H54 (cell line): ENCODE results near the gene ADCK2.
"Not testable (repeated sequence)": the region's sequence is repeated elsewhere in the genome, so short reads cannot be mapped to it uniquely, and the experiment has no call there.

ENCODE experiments used
- DNase-seq: peaks from one replicate; pipeline ENCODE4 v3.0.0; 2011; ENCODE audit warnings: low spot score, mixed read lengths; ENCODE audit not compliant: insufficient read length
- FAIRE-seq: peaks from 3 replicates; lab custom pipeline; 2011; peaks lifted over from hg19 to GRCh38; lab: Jason Lieb, UNC
- POLR2A ChIP-seq: IDR thresholded peaks from 2 replicates; pipeline ENCODE4 v1.6.1; 2011; ENCODE audit warnings: low read depth, mild to moderate bottlenecking, low read length

The ADCK2 gene

DNA sequence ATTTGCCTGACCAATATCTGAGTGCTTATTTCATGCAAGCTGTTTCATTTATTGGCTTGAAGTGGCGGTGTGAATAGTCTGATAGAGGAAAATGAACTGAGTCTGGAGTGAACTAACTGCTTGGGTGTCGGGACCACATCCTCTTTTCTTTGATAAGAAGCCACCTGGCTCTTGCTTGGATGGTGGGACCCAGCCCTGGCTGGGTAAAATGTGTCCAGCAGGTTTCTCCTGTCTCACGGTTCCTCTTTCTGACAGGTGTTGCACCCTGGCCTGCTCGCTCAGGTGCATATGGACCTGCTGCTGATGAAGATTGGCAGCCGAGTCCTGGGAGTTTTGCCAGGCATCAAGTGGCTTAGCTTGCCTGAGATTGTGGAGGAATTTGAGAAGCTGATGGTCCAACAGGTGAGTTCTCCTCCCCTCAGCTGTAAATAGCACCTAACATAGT lies 1.6 kb downstream of the ADCK2 start:
- no peak for DNase-seq
- TF ChIP-seq POLR2A = no peak
- no peak for FAIRE-seq

DNA sequence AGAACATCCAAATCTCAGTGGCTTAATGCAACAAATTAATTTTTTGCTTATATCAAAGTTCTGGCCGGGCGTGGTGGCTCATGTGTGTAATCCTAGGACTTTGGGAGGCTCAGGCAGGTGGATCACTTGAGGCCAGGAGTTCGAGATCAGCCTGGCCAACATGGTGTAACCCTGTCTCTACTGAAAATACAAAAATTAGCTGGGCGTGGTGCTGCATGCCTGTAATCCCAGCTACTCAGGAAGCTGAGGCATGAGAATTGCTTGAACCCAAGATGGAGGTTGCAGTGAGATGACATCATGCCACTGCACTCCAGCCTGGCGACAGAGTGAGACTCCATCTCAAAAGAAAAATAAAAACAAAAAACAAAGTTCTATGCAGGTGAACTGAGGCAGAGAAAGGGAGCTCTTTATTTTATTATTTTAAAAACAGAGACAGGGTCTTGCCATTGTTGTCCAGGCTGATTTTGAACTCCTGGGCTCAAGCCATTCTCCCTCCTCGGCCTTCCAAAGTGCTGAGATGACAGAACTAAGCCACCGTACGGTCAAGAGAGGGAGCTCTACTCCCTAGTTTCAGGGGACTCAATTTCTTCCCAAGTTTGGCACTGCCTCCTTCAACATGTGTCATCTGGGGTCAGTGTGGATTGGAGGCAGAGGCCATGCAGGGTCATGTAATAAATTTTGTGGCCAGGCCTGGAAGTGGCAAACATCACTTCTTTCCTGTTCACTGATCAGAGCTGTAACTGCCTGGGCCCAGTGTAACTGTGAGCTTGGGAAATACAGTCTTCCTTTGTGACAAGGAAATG lies 2.4 kb downstream of the ADCK2 start:
- TF ChIP-seq POLR2A = no peak
- DNase-seq (peak; percentile 45), FAIRE-seq (no peak)

DNA sequence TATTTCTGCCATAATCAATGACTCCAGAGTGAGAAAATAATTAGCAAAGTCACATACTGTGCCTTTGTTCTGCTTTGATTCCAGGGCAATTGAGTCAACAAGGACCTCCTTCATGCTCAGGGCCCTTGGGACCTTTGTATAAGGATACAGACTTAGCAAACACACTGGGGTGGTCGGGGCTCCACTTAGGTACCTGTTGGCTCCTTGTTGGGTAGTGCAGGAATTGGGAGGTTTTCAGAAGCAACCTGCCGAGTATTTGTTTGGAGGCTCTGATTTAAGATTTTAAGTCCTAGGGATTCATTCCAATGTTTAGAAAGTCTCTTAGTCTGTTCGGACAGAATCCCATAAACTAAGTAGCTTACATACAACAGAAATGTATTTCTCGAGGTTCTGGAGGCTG lies 3.0 kb downstream of the ADCK2 start:
- DNase-seq = no peak
- no peak for FAIRE-seq
- TF ChIP-seq POLR2A = no peak

DNA sequence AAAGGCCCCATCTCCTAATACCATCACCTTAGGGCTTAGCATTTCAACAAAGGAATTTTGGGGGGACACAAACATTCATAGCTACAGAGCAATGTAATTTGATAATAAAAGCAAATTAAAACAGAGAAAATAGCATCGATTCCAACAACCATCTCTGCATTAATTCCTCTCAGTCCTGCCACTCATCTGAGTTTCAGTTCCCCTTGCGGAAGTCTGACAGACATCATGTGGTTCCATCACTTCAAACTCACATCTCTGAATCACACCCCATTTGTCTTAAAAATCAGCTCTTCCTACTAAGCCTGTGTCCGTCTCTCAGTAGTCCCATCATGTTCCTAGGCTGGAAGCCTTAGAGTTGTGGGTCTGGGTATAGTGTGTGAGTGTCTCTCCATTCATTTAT lies 3.6 kb downstream of the ADCK2 start:
- no peak for DNase-seq
- TF ChIP-seq POLR2A = no peak
- FAIRE-seq = no peak

DNA sequence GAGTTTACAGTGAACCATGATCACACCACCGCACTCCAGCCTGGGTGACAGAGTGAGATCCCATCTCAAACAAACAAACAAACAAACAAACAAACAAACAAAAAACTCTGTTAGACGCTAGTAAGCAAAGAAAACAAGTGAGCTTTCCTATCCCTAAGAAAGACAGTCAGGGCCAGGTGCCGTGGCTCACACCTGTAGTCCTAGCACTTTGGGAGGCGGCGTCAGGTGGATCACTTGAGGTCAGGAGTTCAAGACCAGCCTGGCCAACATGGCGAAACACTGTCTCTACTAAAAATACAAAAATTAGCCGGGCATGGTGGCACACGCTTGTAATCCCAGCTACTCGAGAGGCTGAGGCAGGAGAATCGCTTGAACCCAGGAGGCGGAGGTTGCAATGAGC lies 4.2 kb downstream of the ADCK2 start:
- not testable (repeated sequence) for DNase-seq, FAIRE-seq

DNA sequence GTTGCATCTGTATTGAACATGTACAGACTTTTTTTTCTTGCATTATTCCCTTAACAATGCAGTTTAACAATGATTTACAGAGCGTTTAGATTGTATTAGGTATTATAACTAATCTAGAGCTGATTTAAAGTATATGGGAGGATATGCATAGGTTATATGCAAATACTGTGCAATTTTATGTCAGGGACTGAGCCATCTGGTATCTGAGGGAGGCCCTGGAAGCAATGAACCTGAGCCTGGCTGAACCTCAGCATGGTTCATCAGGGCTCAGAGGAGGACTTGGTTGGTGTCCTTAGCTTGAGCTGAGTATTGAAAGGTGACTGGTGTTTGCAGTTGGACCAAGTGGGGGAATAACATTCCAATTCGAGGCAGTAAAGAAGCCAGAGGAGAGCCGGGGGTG lies 4.8 kb downstream of the ADCK2 start:
- no peak for DNase-seq
- TF ChIP-seq POLR2A = no peak
- FAIRE-seq = no peak

DNA sequence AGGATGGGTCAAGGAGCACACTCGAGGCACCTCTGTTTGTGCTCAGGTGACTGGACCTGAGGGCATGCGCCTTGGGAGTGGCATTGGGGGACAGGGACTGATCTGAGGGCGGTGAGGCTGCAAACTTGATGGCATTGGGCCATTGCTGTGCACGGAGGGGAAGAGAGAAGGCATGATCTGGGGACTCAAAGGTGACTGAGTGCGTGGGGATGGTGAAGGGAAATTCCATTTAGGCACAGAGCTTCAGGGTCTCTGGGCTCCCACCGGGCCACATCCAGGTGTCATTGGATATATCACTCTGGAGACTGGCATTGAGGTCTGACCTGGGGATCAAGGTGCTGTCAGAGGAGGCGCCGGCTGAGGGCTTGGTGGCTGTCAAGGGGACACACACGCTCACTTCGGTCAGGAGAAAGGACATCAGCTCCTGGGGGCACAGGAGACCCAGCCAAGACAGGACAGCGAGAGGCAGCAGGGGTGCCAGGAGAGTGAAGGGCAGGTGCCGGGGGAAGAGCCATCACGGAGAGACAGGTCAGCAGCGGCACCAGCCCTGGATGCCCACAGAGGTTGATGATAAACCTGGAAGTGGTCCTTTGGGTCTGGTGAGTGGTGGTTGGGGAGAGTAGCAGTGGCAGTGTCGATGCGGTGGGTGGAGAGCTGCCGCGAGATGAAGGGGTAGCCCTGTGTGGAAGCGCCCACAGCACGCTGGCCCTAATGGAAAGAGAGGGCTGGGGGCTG lies 5.5 kb downstream of the ADCK2 start:
- DNase-seq = no peak
- FAIRE-seq = no peak
- TF ChIP-seq POLR2A = no peak

DNA sequence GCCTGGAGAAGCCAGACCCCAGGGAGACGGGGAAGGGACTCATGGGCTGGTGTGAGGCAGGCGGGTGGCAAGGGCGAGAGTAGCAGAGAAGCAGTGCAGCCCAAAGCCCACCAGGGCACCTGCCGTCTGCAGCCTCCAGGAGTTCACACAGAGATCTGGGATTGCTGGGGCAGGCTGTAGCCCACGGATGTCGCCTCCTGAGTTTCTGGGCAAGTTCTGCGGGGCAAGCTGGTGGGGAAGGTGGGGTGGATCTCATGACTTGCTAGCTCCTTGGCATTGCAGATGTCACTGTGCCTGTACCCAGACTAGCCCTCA lies 6.0 kb downstream of the ADCK2 start:
- no peak for TF ChIP-seq POLR2A
- FAIRE-seq (no peak), DNase-seq (no peak)

DNA sequence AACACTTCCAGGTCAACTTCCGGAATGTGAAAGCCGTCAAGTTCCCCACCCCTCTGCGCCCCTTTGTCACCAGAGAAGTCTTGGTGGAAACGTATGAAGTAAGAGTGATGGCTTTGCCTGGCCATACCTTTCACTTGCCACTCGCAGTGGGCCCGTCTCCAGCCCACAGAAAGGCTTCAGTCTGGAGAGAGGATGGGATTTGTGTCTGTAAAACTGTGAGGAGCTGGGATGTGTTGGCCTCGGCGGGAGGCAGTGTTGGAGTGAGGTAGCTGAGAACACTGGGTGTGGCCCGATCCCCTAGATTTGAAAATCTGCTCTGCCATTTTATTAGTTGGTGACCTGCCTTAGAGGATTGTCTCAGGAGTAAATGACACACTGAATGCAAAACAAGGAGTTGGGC lies 6.4 kb downstream of the ADCK2 start:
- DNase-seq = no peak
- no peak for TF ChIP-seq POLR2A
- FAIRE-seq = no peak

DNA sequence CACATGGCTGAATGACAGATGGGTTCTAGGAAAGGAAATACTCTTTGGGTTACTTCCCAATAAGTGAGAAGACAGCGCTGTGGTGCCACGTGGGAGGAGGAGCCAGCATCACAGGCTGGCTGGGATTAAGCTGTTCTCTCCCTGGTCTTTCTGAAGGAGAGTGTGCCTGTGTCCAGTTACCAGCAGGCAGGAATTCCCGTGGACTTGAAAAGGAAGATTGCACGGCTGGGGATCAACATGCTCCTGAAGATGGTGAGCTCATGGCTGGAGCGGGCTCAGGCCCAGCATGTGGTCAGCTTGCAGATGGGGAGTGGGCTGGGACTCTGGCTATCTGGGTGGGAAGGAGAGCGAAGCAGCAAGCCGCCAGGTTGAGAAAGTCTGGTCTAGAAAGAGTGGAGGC lies 8.1 kb downstream of the ADCK2 start:
- TF ChIP-seq POLR2A = no peak
- FAIRE-seq (no peak), DNase-seq (no peak)

DNA sequence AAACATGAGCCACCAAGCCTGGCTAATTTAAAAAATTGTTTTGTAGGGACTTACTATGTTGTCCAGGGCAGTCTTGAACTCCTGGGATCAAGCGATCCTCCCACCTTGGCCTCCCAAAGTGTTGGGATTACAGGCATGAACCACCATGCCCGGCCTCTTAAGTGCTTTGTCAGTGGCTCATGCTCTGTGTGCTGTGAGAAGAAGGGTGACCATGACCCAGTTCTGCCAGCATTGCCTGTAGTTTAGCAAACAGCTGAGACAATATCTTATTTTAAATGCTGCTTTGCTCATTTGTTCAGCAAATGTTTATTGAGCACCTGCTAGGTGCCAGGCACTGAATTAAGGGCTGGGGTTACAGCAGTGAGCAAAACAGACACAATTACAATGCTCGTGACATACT lies 9.0 kb downstream of the ADCK2 start:
- FAIRE-seq = no peak
- no peak for TF ChIP-seq POLR2A
- no peak for DNase-seq

DNA sequence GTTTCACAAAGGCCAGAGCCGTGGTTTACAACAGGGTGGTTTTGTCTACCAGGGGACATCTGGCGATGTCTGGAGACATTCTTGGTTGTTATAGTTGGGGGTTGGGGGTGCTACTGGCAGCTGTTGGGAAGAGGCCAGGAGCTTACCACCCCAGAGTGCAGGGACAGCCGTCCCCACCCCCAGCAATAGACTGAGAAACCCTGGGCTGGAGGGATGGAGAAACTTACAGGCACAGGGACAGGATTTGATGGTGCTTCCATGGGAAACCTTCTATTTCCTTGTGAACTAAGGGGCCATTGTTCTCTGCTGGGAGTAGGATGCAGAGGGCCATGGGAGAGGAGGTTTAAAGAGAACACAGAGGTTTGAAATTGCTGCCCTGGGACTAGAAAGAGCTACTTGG lies 10.9 kb downstream of the ADCK2 start:
- no peak for DNase-seq
- no peak for FAIRE-seq
- no peak for TF ChIP-seq POLR2A

DNA sequence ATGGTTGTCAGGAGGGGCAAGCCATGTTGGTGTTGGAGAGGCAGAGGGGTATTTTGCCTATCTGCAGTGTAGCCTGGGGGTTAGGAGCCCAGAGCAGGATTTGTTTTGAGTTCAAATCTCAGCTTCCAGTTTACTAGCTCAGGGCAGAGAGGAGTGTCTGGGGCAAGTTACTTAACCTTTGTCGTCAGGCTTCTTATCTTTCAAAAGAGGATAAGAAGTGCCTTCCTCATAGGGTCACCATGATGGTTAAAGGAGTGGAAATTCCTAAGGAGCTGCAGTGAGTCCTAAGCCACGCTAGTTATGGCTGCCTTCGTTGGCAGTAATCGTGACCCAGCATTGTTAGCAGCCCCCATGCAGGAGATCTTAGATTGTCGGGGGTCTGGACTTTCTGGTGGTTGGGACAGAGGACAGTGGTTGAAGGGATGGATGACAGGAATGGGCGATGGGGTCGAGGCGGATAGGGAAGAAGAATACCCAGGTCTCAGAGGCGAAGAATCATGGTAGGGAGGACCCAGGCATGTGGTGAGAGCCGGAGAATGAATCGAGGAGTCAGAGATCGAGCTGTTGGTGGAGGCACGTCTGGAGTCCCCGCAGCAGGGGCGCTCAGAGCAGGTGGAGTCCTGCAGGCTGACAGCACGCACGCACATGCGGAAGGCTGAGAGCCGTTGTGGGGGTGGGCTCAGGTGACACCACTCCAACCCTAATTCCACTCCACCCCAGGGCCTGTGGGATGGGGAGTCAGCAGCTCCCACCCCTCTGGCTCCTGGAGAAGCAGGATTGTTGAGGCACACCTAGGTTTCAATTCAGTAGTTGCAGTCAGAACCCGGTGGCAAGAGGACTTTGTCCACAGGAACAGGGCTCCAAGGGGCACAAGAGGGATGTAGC lies 11.6 kb downstream of the ADCK2 start:
- TF ChIP-seq POLR2A = no peak
- DNase-seq (no peak), FAIRE-seq (no peak)
